Mesendoderm (in vitro differentiated cells): ENCODE results near the gene RETREG2.

Experiments
- DNase-seq: peaks from one replicate; pipeline ENCODE4 v3.0.0; 2013
- H2AK5ac ChIP-seq: 2 replicates; pipeline ENCODE4 v1.6.1; 2013; ENCODE audit warnings: low read length, inconsistent platforms
- H2BK120ac ChIP-seq: 2 replicates; pipeline ENCODE4 v1.6.1; 2013; ENCODE audit warnings: low read depth, mild to moderate bottlenecking, low read length, moderate library complexity, mixed read lengths
- H2BK15ac ChIP-seq: replicated peaks from 2 replicates; pipeline ENCODE4 v1.6.1; 2013; ENCODE audit warnings: low read depth, mild to moderate bottlenecking, moderate library complexity
- H2BK5ac ChIP-seq: 2 replicates; pipeline ENCODE4 v1.6.1; 2013; ENCODE audit warnings: low read length, inconsistent platforms
- H3K18ac ChIP-seq: 2 replicates; pipeline ENCODE4 v1.6.1; 2013; ENCODE audit warnings: mild to moderate bottlenecking, low read length, mixed read lengths
- H3K23ac ChIP-seq: one replicate; pipeline ENCODE4 v1.6.1; 2013; ENCODE audit warnings: low read length
- H3K27ac ChIP-seq: 2 replicates; pipeline ENCODE4 v1.5.1; 2013; ENCODE audit warnings: low read depth, mild to moderate bottlenecking, inconsistent platforms, low read length, moderate library complexity
- H3K27me3 ChIP-seq: 2 replicates; pipeline ENCODE4 v1.6.1; 2013; ENCODE audit warnings: low read length, control low read depth, mild to moderate bottlenecking, inconsistent platforms; ENCODE audit not compliant: insufficient read depth, poor library complexity
- H3K36me3 ChIP-seq: 2 replicates; pipeline ENCODE4 v1.6.1; 2013; ENCODE audit warnings: low read length, inconsistent platforms; ENCODE audit not compliant: control insufficient read depth, insufficient read depth
- H3K4ac ChIP-seq: one replicate; pipeline ENCODE4 v1.6.1; 2013; ENCODE audit warnings: low read depth, mild to moderate bottlenecking, low read length, moderate library complexity
- H3K4me1 ChIP-seq: 2 replicates; pipeline ENCODE4 v1.6.1; 2013; ENCODE audit warnings: low read depth, low read length, inconsistent platforms; ENCODE audit not compliant: control insufficient read depth
- H3K4me2 ChIP-seq: 2 replicates; pipeline ENCODE4 v1.6.1; 2013; ENCODE audit warnings: low read length
- H3K4me3 ChIP-seq: 2 replicates; pipeline ENCODE4 v1.5.1; 2013; ENCODE audit warnings: mild to moderate bottlenecking, low read length
- H3K56ac ChIP-seq: one replicate; pipeline ENCODE4 v1.6.1; 2013; ENCODE audit warnings: low read length
- H3K79me1 ChIP-seq: 2 replicates; pipeline ENCODE4 v1.6.1; 2013; ENCODE audit warnings: low read length, inconsistent platforms
- H3K79me2 ChIP-seq: 2 replicates; pipeline ENCODE4 v1.6.1; 2013; ENCODE audit warnings: mild to moderate bottlenecking, low read length; ENCODE audit not compliant: control insufficient read depth, insufficient read depth
- H3K9ac ChIP-seq: 2 replicates; pipeline ENCODE4 v1.6.1; 2013; ENCODE audit warnings: low read length, inconsistent platforms
- H4K5ac ChIP-seq: one replicate; pipeline ENCODE4 v1.6.1; 2013; ENCODE audit warnings: low read length
- H4K8ac ChIP-seq: one replicate; pipeline ENCODE4 v1.6.1; 2013; ENCODE audit warnings: low read depth, mild to moderate bottlenecking, control low read depth, low read length, moderate library complexity
- WGBS: extraction: QIAGEN DNeasy Blood & Tissue Kit; methylation state at CpG from one replicate; pipeline ENCODE4 v1.1.7; 2013; ENCODE audit warnings: low lambda C conversion rate, missing lambda C conversion rate; ENCODE audit not compliant: insufficient coverage; ENCODE audit errors: extremely low coverage; 5-methylcytosine and 5-hydroxymethylcytosine counted together

RETREG2 gene

DNA sequence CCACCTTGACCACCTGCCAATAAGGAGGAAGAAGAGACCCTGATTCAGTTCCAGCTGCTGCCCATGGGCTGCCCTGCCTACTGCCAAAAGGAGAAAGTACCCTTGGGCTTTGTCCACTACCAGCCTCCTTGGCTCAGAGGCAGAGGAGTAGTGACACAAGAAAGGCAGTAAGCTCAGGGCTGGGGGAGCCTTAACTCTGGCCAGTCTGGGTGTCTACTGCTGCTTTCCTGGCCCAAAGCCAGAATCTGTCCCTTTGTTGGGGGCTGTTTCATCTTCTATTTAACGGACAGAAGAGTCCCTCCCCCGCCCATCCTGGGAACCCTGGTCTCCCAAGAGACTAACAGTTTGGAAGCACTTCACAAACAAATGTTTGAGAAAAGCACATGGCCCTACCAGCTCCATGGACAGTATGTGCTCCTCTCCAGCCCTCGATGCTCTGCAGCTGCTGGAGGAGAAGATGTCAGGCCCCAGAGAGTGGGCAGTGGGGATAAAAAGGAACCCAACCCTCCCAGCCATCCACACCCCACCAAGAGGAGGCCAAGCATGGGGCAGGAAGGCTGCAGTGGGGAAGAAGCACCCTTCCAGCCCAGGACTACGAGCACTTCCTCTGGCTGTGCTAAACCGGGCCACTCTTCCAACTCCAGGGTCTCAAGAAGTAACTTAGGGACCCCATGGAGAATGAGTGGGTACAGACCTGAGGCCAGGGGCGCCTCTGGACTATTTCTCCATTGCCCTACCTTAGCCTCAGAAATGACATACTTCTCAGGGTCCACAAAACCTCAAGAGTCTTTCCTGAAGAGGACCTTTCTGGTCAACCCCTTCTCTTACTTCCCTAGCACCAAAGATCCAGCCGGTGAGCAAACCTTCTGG is 50.2 kb downstream of the RETREG2 start:
- H2BK15ac ChIP-seq: no peak overlapping the region
- H3K9ac ChIP-seq: peak overlapping the region; percentile 84
- H3K27me3 ChIP-seq: no peaks in the 10 kb centered on the region
- H2AK5ac ChIP-seq: no peak overlapping the region
- H3K27ac ChIP-seq: no peak overlapping the region
- peak overlapping the region; percentile 64 for H3K4ac ChIP-seq
- peaks cover 4% of the 10 kb centered on the region for H3K4me1 ChIP-seq
- no peak overlapping the region for H4K5ac ChIP-seq
- H3K79me1 ChIP-seq: peaks cover 12% of the 10 kb centered on the region
- no CpG with 5 or more reads among the region's 7 CpGs for WGBS
- peak overlapping the region; percentile 88 for H3K4me3 ChIP-seq
- H3K18ac ChIP-seq: peak overlapping the region; percentile 91
- H2BK120ac ChIP-seq: no peak overlapping the region
- H3K56ac ChIP-seq: peak overlapping the region; percentile 87
- H2BK5ac ChIP-seq: no peak overlapping the region
- no peak overlapping the region for H4K8ac ChIP-seq
- no peak for DNase-seq
- H3K23ac ChIP-seq: no peak overlapping the region
- peaks cover 6% of the 10 kb centered on the region for H3K79me2 ChIP-seq
- H3K4me2 ChIP-seq: peak overlapping the region; percentile 99
- H3K36me3 ChIP-seq: peaks cover 6% of the 10 kb centered on the region

DNA sequence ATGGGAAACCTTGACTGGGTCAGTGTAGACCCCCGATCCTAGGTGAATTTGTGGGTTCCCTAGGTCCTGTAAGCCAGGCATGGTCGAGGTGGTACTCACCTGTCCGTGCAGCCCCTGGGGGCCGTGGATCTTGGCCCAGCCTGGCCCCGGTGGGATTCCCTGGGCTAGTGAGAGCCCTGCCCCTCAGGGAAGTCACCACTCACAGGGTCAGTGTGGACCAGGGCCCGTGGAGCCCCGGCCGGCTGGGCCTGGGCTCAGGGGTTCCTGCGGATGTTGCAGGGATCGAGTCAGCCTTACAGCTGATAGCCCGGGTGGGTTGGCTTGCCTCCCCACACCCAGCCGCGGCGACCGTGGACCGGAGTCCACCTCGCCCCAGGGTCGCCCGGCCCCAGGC is 50.8 kb downstream of the RETREG2 start:
- Histone ChIP-seq H2BK120ac (no peak overlapping the region), H3K36me3 (peaks cover 4% of the 10 kb centered on the region), H3K27ac (no peak overlapping the region)

GRCh38 chr2:219229305-219230058 is 51.4 kb downstream of the RETREG2 start, which contains the start of the genes ANKZF1 and ATG9A:
Gene ANKZF1, plus strand, starts transcription at chr2:219229806. Its CDS starts 452 bp downstream, at chr2:219230258.
Gene ATG9A, minus strand, starts transcription at chr2:219229636. Its CDS starts 1,612 bp downstream, at chr2:219228024.
- Histone ChIP-seq H3K18ac (peak within 1 kb of the TSS; percentile 91), H3K4me2 (peak within 1 kb of the TSS; percentile 99), H2BK120ac (peak within 1 kb of the TSS; percentile 48), H2AK5ac (no peak within 1 kb of the TSS), H2BK5ac (peak within 1 kb of the TSS; percentile 72), H3K27ac (peak within 1 kb of the TSS; percentile 89), H3K27me3 (no peaks in the 10 kb centered on the region), H3K9ac (peak within 1 kb of the TSS; percentile 88), H3K56ac (peak within 1 kb of the TSS; percentile 96), H4K5ac (no peak within 1 kb of the TSS), H3K79me1 (peaks cover 12% of the 10 kb centered on the region), H3K4me1 (peaks cover 4% of the 10 kb centered on the region), H4K8ac (no peak within 1 kb of the TSS), H3K4ac (peak within 1 kb of the TSS; percentile 81), H2BK15ac (no peak within 1 kb of the TSS), H3K79me2 (peaks cover 6% of the 10 kb centered on the region), H3K23ac (peak within 1 kb of the TSS; percentile 1), H3K36me3 (peaks cover 4% of the 10 kb centered on the region), H3K4me3 (peak within 1 kb of the TSS; percentile 88)
- peak; percentile 100 for DNase-seq
- WGBS: no CpG with 5 or more reads among the region's 80 CpGs

More for the DNA sequence above, 50.8 kb downstream of the RETREG2 start:
- Histone ChIP-seq H3K23ac (peak overlapping the region; percentile 1), H3K27me3 (no peaks in the 10 kb centered on the region), H4K5ac (no peak overlapping the region), H3K4me3 (peak overlapping the region; percentile 88), H2AK5ac (no peak overlapping the region), H3K79me1 (peaks cover 12% of the 10 kb centered on the region), H2BK15ac (no peak overlapping the region), H3K18ac (peak overlapping the region; percentile 91), H3K56ac (peak overlapping the region; percentile 87), H4K8ac (no peak overlapping the region), H2BK5ac (no peak overlapping the region), H3K79me2 (peaks cover 6% of the 10 kb centered on the region), H3K4me2 (peak overlapping the region; percentile 99), H3K4me1 (peaks cover 4% of the 10 kb centered on the region), H3K4ac (peak overlapping the region; percentile 64), H3K9ac (peak overlapping the region; percentile 84)
- no peak for DNase-seq
- no CpG with 5 or more reads among the region's 19 CpGs for WGBS

GRCh38 chr2:219230059-219230540 is 52.0 kb downstream of the RETREG2 start:
- peak; percentile 79 for DNase-seq
- H3K36me3 ChIP-seq: peaks cover 4% of the 10 kb centered on the region

GRCh38 chr2:219234331-219234730 is 56.3 kb downstream of the RETREG2 start:
- H2AK5ac ChIP-seq: no peak overlapping the region
- no peak overlapping the region for H3K27ac ChIP-seq
- H3K4ac ChIP-seq: no peak overlapping the region
- no peaks in the 10 kb centered on the region for H3K79me2 ChIP-seq
- H2BK5ac ChIP-seq: no peak overlapping the region
- no peaks in the 10 kb centered on the region for H3K4me1 ChIP-seq
- no peak overlapping the region for H4K5ac ChIP-seq
- H3K4me3 ChIP-seq: no peak overlapping the region
- WGBS: no CpG with 5 or more reads among the region's 3 CpGs
- H2BK120ac ChIP-seq: no peak overlapping the region
- H3K23ac ChIP-seq: no peak overlapping the region
- no peak for DNase-seq
- peaks cover 14% of the 10 kb centered on the region for H3K36me3 ChIP-seq
- H2BK15ac ChIP-seq: no peak overlapping the region
- H3K9ac ChIP-seq: no peak overlapping the region
- peaks cover 2% of the 10 kb centered on the region for H3K79me1 ChIP-seq
- no peak overlapping the region for H4K8ac ChIP-seq
- H3K18ac ChIP-seq: no peak overlapping the region
- H3K4me2 ChIP-seq: no peak overlapping the region
- H3K56ac ChIP-seq: no peak overlapping the region
- no peaks in the 10 kb centered on the region for H3K27me3 ChIP-seq

More at GRCh38 chr2:219230059-219230540, 52.0 kb downstream of the RETREG2 start:
- peak overlapping the region; percentile 88 for H3K9ac ChIP-seq
- H3K4ac ChIP-seq: peak overlapping the region; percentile 81
- H2BK15ac ChIP-seq: no peak overlapping the region
- peak overlapping the region; percentile 21 for H3K18ac ChIP-seq
- no peak overlapping the region for H2BK5ac ChIP-seq
- peaks cover 4% of the 10 kb centered on the region for H3K4me1 ChIP-seq
- peaks cover 6% of the 10 kb centered on the region for H3K79me2 ChIP-seq
- no peak overlapping the region for H2AK5ac ChIP-seq
- no peak overlapping the region for H4K5ac ChIP-seq
- H3K23ac ChIP-seq: no peak overlapping the region
- H3K4me2 ChIP-seq: peak overlapping the region; percentile 72
- WGBS: no CpG with 5 or more reads among the region's 24 CpGs
- H3K27ac ChIP-seq: peak overlapping the region; percentile 89
- peaks cover 12% of the 10 kb centered on the region for H3K79me1 ChIP-seq
- H3K56ac ChIP-seq: peak overlapping the region; percentile 92
- no peak overlapping the region for H2BK120ac ChIP-seq
- H4K8ac ChIP-seq: no peak overlapping the region
- peak overlapping the region; percentile 87 for H3K4me3 ChIP-seq
- H3K27me3 ChIP-seq: no peaks in the 10 kb centered on the region
